Measurements from ENCODE around the gene NFS1.
"Not testable (repeated sequence)": the region's sequence is repeated elsewhere in the genome, so short reads cannot be mapped to it uniquely, and the experiment has no call there.

DNA sequence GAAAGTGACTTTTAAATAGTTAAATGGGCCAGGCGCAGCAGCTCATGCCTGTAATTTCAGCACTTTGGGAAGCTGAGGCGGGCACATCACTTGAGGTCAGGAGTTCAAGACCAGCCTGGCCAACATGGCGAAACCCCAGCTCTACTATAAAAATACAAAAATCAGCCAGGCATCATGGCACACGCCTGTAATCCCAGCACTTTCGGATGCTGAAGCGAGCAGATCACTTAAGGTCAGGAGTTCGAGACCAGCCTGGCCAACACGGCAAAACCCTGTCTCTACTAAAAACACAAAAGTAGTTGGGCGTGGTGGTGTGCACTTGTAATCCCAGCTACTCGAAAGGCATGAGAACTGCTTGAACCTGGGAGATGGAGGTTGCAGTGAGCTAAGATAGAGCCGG, 6.7 kb upstream of the NFS1 start:
- TF ChIP-seq, protein P1, sequence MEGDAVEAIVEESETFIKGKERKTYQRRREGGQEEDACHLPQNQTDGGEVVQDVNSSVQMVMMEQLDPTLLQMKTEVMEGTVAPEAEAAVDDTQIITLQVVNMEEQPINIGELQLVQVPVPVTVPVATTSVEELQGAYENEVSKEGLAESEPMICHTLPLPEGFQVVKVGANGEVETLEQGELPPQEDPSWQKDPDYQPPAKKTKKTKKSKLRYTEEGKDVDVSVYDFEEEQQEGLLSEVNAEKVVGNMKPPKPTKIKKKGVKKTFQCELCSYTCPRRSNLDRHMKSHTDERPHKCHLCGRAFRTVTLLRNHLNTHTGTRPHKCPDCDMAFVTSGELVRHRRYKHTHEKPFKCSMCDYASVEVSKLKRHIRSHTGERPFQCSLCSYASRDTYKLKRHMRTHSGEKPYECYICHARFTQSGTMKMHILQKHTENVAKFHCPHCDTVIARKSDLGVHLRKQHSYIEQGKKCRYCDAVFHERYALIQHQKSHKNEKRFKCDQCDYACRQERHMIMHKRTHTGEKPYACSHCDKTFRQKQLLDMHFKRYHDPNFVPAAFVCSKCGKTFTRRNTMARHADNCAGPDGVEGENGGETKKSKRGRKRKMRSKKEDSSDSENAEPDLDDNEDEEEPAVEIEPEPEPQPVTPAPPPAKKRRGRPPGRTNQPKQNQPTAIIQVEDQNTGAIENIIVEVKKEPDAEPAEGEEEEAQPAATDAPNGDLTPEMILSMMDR (IDR thresholded peaks at IDR 0.05): not testable (repeated sequence)
- TF ChIP-seq POLR2A (IDR thresholded peaks at IDR 0.05): not testable (repeated sequence)
